Measurements from ENCODE around the gene SEMA3B. TPM values are rescaled to one million over a fixed set of nuclear protein-coding genes. Genes with fewer than 3 reads are reported as not detected.
A peak's percentile ranks its signal among the peaks of the same experiment; 100 is the strongest.

SEMA3B gene
- total and polyA plus RNA-seq, 7 experiments from 2014 or later, result 0.73 to 3.7 (median 1.4) TPM; not detected in 2

DNA sequence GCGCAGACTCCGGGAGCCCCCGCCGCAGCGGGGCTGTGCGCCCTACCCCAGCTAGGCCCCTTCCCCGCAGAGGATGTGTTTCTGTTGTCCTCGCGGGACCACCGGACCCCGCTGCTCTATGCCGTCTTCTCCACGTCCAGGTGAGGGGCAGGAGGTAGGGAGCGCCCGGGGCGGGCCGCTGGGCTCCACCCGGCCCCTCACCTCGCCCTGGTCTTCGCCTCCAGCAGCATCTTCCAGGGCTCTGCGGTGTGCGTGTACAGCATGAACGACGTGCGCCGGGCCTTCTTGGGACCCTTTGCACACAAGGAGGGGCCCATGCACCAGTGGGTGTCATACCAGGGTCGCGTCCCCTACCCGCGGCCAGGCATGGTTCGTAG lies 4.7 kb downstream of the SEMA3B start:
- Mint-ChIP-seq H3K27ac (no peak overlapping the region), H3K27me3 (peaks cover 21 to 50% (median 29%) of the 10 kb centered on the region in 5 donors), H3K4me1 (peaks cover 20 to 31% (median 26%) of the 10 kb centered on the region in 7 donors), H3K4me3 (peak overlapping the region in 3 of 10 donors; percentile 78 to 88 (median 80)), H3K9me3 (peaks cover 0 to 2% (median 0%) of the 10 kb centered on the region in 11 donors), H3K36me3 (no peaks in the 10 kb centered on the region)
- intact Hi-C loops (cut with micrococcal nuclease), result loop anchor here (1.0 to 2.0 kb wide), 10 partner anchors 13 to 152 kb away; partner anchors contain the start of genes GNAI2 (in 1 of the 2), HYAL3 (in 1 of the 2), IFRD2 (in 1 of the 2) and NAA80 (in 1 of the 2)
- H3K36me3 ChIP-seq (ENCODE audit: control insufficient read depth in 2 of 3, insufficient read depth in 3 of 3, low read length in 3 of 3), result no peaks in the 10 kb centered on the region
- no peaks in the 10 kb centered on the region for H3K9me3 ChIP-seq (ENCODE audit: control insufficient read depth in 2 of 3, low read length in 3 of 3)
- no peak overlapping the region for H3K4me3 ChIP-seq (ENCODE audit: low read length)
- DNase-seq (no peak), ATAC-seq (no peak)
- H3K27ac ChIP-seq (ENCODE audit: low read depth, low read length), result no peak overlapping the region
- ChIA-PET POLR2A (interaction anchor here (1.1 kb wide), 1 partner anchor 79 kb away, joined by 3 read pairs; no protein-coding TSS in a partner anchor), CTCF (interaction anchor here (2.2 to 5.1 kb wide), 2 partner anchors 27 to 80 kb away, joined by 12 to 47 read pairs; partner anchors contain the start of gene GNAT1)
- H3K27me3 ChIP-seq (ENCODE audit: control insufficient read depth in 2 of 2, insufficient read depth in 2 of 2, low read length in 2 of 2), result peaks cover 15 to 23% of the 10 kb centered on the region in 2 donors
- H3K4me1 ChIP-seq (ENCODE audit: control insufficient read depth in 2 of 2, insufficient read depth in 2 of 2, low read length in 2 of 2), result peaks cover 10 to 22% of the 10 kb centered on the region in 2 donors

GRCh38 chr3:50274371-50275104 lies 5.6 kb downstream of the SEMA3B start:
- Mint-ChIP-seq H3K36me3 (no peaks in the 10 kb centered on the region), H3K27me3 (peaks cover 21 to 49% (median 29%) of the 10 kb centered on the region in 5 donors), H3K4me3 (peak overlapping the region; percentile 30 to 80 (median 68)), H3K9me3 (peaks cover 0 to 2% (median 0%) of the 10 kb centered on the region in 11 donors), H3K4me1 (peaks cover 20 to 31% (median 26%) of the 10 kb centered on the region in 7 donors), H3K27ac (peak overlapping the region in 8 of 9 donors; percentile 6 to 79 (median 34))
- intact Hi-C loops (cut with micrococcal nuclease), result loop anchor here (1.0 kb wide), 1 partner anchor 50 kb away; no protein-coding TSS in a partner anchor
- Histone ChIP-seq H3K4me3 (ENCODE audit: low read length) (no peak overlapping the region), H3K36me3 (ENCODE audit: control insufficient read depth in 2 of 3, insufficient read depth in 3 of 3, low read length in 3 of 3) (no peaks in the 10 kb centered on the region), H3K9me3 (ENCODE audit: control insufficient read depth in 2 of 3, low read length in 3 of 3) (no peaks in the 10 kb centered on the region), H3K27me3 (ENCODE audit: control insufficient read depth in 2 of 2, insufficient read depth in 2 of 2, low read length in 2 of 2) (peaks cover 15 to 23% of the 10 kb centered on the region in 2 donors), H3K27ac (ENCODE audit: low read depth, low read length) (no peak overlapping the region), H3K4me1 (ENCODE audit: control insufficient read depth in 2 of 2, insufficient read depth in 2 of 2, low read length in 2 of 2) (peaks cover 10 to 22% of the 10 kb centered on the region in 2 donors)
- DNase-seq (peak; percentile 47 to 79 (median 67)), ATAC-seq (peak; percentile 49)
- ChIA-PET CTCF (interaction anchor here (0.6 to 5.1 kb wide), 4 partner anchors 28 to 1564 kb away, joined by 3 to 47 read pairs (median 8); partner anchors contain the start of gene GNAT1), POLR2A (no interaction called here)

DNA sequence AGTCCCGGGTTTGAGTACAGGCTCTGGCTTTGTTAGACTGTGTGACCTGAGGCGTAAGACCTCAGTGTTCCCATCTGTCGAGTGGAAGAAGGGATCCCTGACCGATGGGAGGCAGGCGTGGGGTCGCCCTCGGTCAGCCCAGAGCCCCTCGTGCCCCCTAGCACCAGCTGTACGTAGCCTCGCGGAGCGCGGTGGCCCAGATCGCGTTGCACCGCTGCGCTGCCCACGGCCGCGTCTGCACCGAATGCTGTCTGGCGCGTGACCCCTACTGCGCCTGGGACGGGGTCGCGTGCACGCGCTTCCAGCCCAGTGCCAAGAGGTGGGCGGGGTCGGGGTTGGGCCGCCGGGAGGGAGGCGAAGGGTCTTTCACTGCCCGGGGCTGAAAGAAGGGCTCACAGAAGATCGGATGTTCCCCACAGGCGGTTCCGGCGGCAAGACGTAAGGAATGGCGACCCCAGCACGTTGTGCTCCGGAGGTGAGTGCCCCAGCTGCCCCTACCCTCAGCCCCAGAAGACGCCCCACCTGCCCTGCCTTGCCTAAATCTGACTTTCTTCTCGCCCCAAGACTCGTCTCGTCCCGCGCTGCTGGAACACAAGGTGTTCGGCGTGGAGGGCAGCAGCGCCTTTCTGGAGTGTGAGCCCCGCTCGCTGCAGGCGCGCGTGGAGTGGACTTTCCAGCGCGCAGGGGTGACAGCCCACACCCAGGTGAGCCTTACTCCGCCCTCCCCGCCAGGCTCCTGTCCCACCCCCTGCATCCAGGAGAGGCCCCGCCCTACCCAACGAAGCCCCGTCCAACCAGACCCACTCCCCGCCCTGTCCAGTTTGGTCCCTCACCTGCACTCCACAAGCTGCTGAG lies 6.4 kb downstream of the SEMA3B start:
- intact Hi-C loops (cut with micrococcal nuclease), result no loop called here
- Mint-ChIP-seq H3K27ac (peak overlapping the region in 1 of 9 donors; percentile 46), H3K4me3 (peak overlapping the region; percentile 42 to 80 (median 64)), H3K27me3 (peaks cover 21 to 49% (median 29%) of the 10 kb centered on the region in 5 donors), H3K4me1 (peaks cover 20 to 31% (median 26%) of the 10 kb centered on the region in 7 donors), H3K36me3 (no peaks in the 10 kb centered on the region), H3K9me3 (peaks cover 0 to 2% (median 0%) of the 10 kb centered on the region in 11 donors)
- no peak overlapping the region for H3K27ac ChIP-seq (ENCODE audit: low read depth, low read length)
- ChIA-PET CTCF (interaction anchor here (0.6 to 5.1 kb wide), 4 partner anchors 29 to 1565 kb away, joined by 3 to 47 read pairs (median 8); partner anchors contain the start of gene GNAT1), POLR2A (interaction anchor here (0.5 kb wide), 1 partner anchor 77 kb away, joined by 3 read pairs; no protein-coding TSS in a partner anchor)
- no peak for ATAC-seq
- peaks cover 10 to 22% of the 10 kb centered on the region in 2 donors for H3K4me1 ChIP-seq (ENCODE audit: control insufficient read depth in 2 of 2, insufficient read depth in 2 of 2, low read length in 2 of 2)
- no peaks in the 10 kb centered on the region for H3K36me3 ChIP-seq (ENCODE audit: control insufficient read depth in 2 of 3, insufficient read depth in 3 of 3, low read length in 3 of 3)
- no peak overlapping the region for H3K4me3 ChIP-seq (ENCODE audit: low read length)
- peak in 1 of 9 donors; percentile 9 for DNase-seq
- H3K9me3 ChIP-seq (ENCODE audit: control insufficient read depth in 2 of 3, low read length in 3 of 3), result no peaks in the 10 kb centered on the region
- H3K27me3 ChIP-seq (ENCODE audit: control insufficient read depth in 2 of 2, insufficient read depth in 2 of 2, low read length in 2 of 2), result peaks cover 15 to 23% of the 10 kb centered on the region in 2 donors

DNA sequence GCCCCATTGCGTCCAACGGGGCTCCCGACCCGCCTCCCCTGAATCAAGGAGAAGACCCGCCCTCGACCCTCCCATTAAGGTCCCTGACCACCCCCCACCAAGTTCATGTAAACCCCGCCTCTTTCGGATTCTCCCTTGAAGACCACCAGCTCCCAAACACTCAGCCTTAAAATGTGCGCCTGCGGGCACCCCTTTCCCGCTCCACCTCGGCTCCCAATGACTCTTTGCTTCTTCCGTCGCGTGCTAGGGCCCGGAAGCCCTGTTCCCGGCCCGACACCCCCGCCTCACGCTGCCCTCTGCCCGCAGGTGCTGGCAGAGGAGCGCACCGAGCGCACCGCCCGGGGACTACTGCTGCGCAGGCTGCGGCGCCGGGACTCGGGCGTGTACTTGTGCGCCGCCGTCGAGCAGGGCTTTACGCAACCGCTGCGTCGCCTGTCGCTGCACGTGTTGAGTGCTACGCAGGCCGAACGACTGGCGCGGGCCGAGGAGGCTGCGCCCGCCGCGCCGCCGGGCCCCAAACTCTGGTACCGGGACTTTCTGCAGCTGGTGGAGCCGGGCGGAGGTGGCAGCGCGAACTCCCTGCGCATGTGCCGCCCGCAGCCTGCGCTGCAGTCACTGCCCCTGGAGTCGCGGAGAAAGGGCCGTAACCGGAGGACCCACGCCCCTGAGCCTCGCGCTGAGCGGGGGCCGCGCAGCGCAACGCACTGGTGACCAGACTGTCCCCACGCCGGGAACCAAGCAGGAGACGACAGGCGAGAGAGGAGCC lies 7.2 kb downstream of the SEMA3B start:
- peaks cover 10 to 22% of the 10 kb centered on the region in 2 donors for H3K4me1 ChIP-seq (ENCODE audit: control insufficient read depth in 2 of 2, insufficient read depth in 2 of 2, low read length in 2 of 2)
- Mint-ChIP-seq H3K9me3 (peaks cover 0 to 2% (median 0%) of the 10 kb centered on the region in 11 donors), H3K27me3 (peaks cover 21 to 49% (median 29%) of the 10 kb centered on the region in 5 donors), H3K4me1 (peaks cover 20 to 31% (median 26%) of the 10 kb centered on the region in 7 donors), H3K36me3 (no peaks in the 10 kb centered on the region), H3K4me3 (peak overlapping the region; percentile 48 to 80 (median 64)), H3K27ac (peak overlapping the region in 1 of 9 donors; percentile 23)
- peaks cover 15 to 23% of the 10 kb centered on the region in 2 donors for H3K27me3 ChIP-seq (ENCODE audit: control insufficient read depth in 2 of 2, insufficient read depth in 2 of 2, low read length in 2 of 2)
- H3K9me3 ChIP-seq (ENCODE audit: control insufficient read depth in 2 of 3, low read length in 3 of 3), result no peaks in the 10 kb centered on the region
- ChIA-PET CTCF (interaction anchor here (1.7 kb wide), 1 partner anchor 82 kb away, joined by 7 read pairs; no protein-coding TSS in a partner anchor), POLR2A (no interaction called here)
- intact Hi-C loops (cut with micrococcal nuclease), result no loop called here
- H3K4me3 ChIP-seq (ENCODE audit: low read length), result no peak overlapping the region
- no peak overlapping the region for H3K27ac ChIP-seq (ENCODE audit: low read depth, low read length)
- peak; percentile 22 for ATAC-seq
- no peaks in the 10 kb centered on the region for H3K36me3 ChIP-seq (ENCODE audit: control insufficient read depth in 2 of 3, insufficient read depth in 3 of 3, low read length in 3 of 3)
- DNase-seq, result peak in 3 of 9 donors; percentile 37 to 45 (median 43)

DNA sequence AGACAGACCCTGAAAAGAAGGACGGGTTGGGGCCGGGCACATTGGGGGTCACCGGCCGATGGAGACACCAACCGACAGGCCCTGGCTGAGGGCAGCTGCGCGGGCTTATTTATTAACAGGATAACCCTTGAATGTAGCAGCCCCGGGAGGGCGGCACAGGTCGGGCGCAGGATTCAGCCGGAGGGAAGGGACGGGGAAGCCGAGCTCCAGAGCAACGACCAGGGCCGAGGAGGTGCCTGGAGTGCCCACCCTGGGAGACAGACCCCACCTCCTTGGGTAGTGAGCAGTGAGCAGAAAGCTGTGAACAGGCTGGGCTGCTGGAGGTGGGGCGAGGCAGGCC lies 7.8 kb downstream of the SEMA3B start:
- DNase-seq (no peak), ATAC-seq (no peak)
- no peaks in the 10 kb centered on the region for H3K9me3 ChIP-seq (ENCODE audit: control insufficient read depth in 2 of 3, low read length in 3 of 3)
- Mint-ChIP-seq H3K36me3 (no peaks in the 10 kb centered on the region), H3K27ac (no peak overlapping the region), H3K27me3 (peaks cover 21 to 47% (median 29%) of the 10 kb centered on the region in 5 donors), H3K4me1 (peaks cover 20 to 27% (median 25%) of the 10 kb centered on the region in 7 donors), H3K4me3 (peak overlapping the region in 1 of 10 donors; percentile 80), H3K9me3 (peaks cover 0 to 2% (median 0%) of the 10 kb centered on the region in 11 donors)
- H3K27ac ChIP-seq (ENCODE audit: low read depth, low read length), result no peak overlapping the region
- intact Hi-C loops (cut with micrococcal nuclease), result no loop called here
- H3K4me1 ChIP-seq (ENCODE audit: control insufficient read depth in 2 of 2, insufficient read depth in 2 of 2, low read length in 2 of 2), result peaks cover 10 to 22% of the 10 kb centered on the region in 2 donors
- ChIA-PET CTCF (interaction anchor here (0.6 to 1.7 kb wide), 2 partner anchors 50 to 82 kb away, joined by 4 to 7 read pairs; no protein-coding TSS in a partner anchor), POLR2A (no interaction called here)
- no peaks in the 10 kb centered on the region for H3K36me3 ChIP-seq (ENCODE audit: control insufficient read depth in 2 of 3, insufficient read depth in 3 of 3, low read length in 3 of 3)
- H3K27me3 ChIP-seq (ENCODE audit: control insufficient read depth in 2 of 2, insufficient read depth in 2 of 2, low read length in 2 of 2), result peaks cover 15 to 23% of the 10 kb centered on the region in 2 donors
- H3K4me3 ChIP-seq (ENCODE audit: low read length), result no peak overlapping the region
